A549 (cell line): Measurements from ENCODE around the gene CTBP2. TPM values are rescaled to one million over a fixed set of nuclear protein-coding genes. Genes with fewer than 3 reads are reported as not detected.

Experiments
- ATAC-seq, 2 experiments: fragments of 200-7000 bp in 1 of 2; fragments of >200 bp in 1 of 2; cut with Nextera tagmentation in 1 of 2; cut with Tn5 transposase in 1 of 2; 3 replicates each; pipeline versions ENCODE4 v1.8.0 to v1.9.1; 2018 to 2020; ENCODE audit warnings: mild to moderate bottlenecking in 1 of 2, moderate library complexity in 1 of 2
- CTCF ChIA-PET: fragments of 300-600 bp; sonication (Branson Sonifier 250); formaldehyde crosslinking; extraction: SDS; loops from one replicate; lab custom pipeline; 2021; ENCODE audit warnings: antibody characterized with exemption, inconsistent platforms; lab: Yijun Ruan, JAX
- POLR2A ChIA-PET: fragments of 350-600 bp; formaldehyde crosslinking; extraction: SDS; loops from one replicate; lab custom pipeline; 2021; ENCODE audit warnings: antibody characterized with exemption, inconsistent platforms; lab: Yijun Ruan, JAX
- DNase-seq, 2 experiments: peaks; one replicate each; pipeline versions ENCODE4 v3.0.0 to v3.0.0-alpha.2; 2011 to 2016; ENCODE audit warnings: low read depth in 1 of 2, low spot score in 1 of 2
- FAIRE-seq: peaks from 2 replicates; lab custom pipeline; 2011; peaks lifted over from hg19 to GRCh38; lab: Jason Lieb, UNC
- H3K27ac ChIP-seq, 2 experiments: fragments of >200 bp; sonication (Bioruptor Twin); formaldehyde crosslinking; 3 replicates each; pipeline ENCODE4 v1.5.1; 2016 to 2017
- H3K4me1 ChIP-seq: fragments of >200 bp; sonication (Bioruptor Twin); formaldehyde crosslinking; 3 replicates; pipeline ENCODE4 v1.6.1; 2016
- H3K4me2 ChIP-seq: fragments of >200 bp; sonication (Bioruptor Twin); formaldehyde crosslinking; 3 replicates; pipeline ENCODE4 v1.6.1; 2016
- H3K4me3 ChIP-seq: fragments of >200 bp; sonication (Bioruptor Twin); formaldehyde crosslinking; 3 replicates; pipeline ENCODE4 v1.5.1; 2016
- H3K9me3 ChIP-seq: fragments of >200 bp; sonication (Bioruptor Twin); formaldehyde crosslinking; 3 replicates; pipeline ENCODE4 v1.6.1; 2016
- ATOH8 ChIP-seq: fragments of 250-450 bp; sonication (Bioruptor Pico); IDR thresholded peaks from 2 replicates; pipeline ENCODE4 v1.5.0; 2020; ENCODE audit warnings: low read depth, mild to moderate bottlenecking, moderate library complexity
- BCL3 ChIP-seq: fragments of >200 bp; sonication (Bioruptor Twin); formaldehyde crosslinking; IDR thresholded peaks from 3 replicates; pipeline ENCODE4 v1.6.1; 2016
- CEBPB ChIP-seq, 2 experiments: fragments of >200 bp in 1 of 2; sonication (Bioruptor Twin) in 1 of 2; formaldehyde crosslinking in 1 of 2; IDR thresholded peaks; 2 replicates each; pipeline ENCODE4 v1.6.1; 2012 to 2016
- CHD2 ChIP-seq: fragments of 150-350 bp; IDR thresholded peaks from 2 replicates; pipeline ENCODE4 v1.6.1; 2014; ENCODE audit warnings: low read length; ENCODE audit not compliant: partially characterized antibody
- CHD4 ChIP-seq: fragments of 200-600 bp; sonication (generic); IDR thresholded peaks from 2 replicates; pipeline ENCODE4 v1.6.1; 2016; ENCODE audit warnings: antibody characterized with exemption, mild to moderate bottlenecking, borderline replicate concordance
- EHF ChIP-seq: fragments of 250-450 bp; sonication (Bioruptor Pico); IDR thresholded peaks from 2 replicates; pipeline ENCODE4 v1.5.0; 2020; ENCODE audit warnings: mild to moderate bottlenecking
- ELK1 ChIP-seq: fragments of 150-350 bp; IDR thresholded peaks from 2 replicates; pipeline ENCODE4 v1.6.1; 2014; ENCODE audit warnings: low read depth, mild to moderate bottlenecking, low read length
- EP300 ChIP-seq, 2 experiments: fragments of >200 bp; sonication (Bioruptor Twin); formaldehyde crosslinking; IDR thresholded peaks; 2 replicates in 1 of 2; 3 replicates in 1 of 2; pipeline ENCODE4 v1.6.1; 2016 to 2017
- ESRRA ChIP-seq: fragments of 150-350 bp; IDR thresholded peaks from 2 replicates; pipeline ENCODE4 v1.6.1; 2014; ENCODE audit warnings: mild to moderate bottlenecking, low read length, borderline replicate concordance
- HDAC2 ChIP-seq: fragments of 200-600 bp; sonication (generic); IDR thresholded peaks from 2 replicates; pipeline ENCODE4 v1.6.1; 2016
- HOXA7 ChIP-seq: fragments of 250-450 bp; sonication (Bioruptor Pico); IDR thresholded peaks from 2 replicates; pipeline ENCODE4 v1.5.0; 2020; ENCODE audit warnings: mild to moderate bottlenecking, moderate library complexity
- HOXB13 ChIP-seq: fragments of 250-450 bp; sonication (Bioruptor Pico); IDR thresholded peaks from 2 replicates; pipeline ENCODE4 v1.5.0; 2020; ENCODE audit warnings: low read depth, mild to moderate bottlenecking, moderate library complexity
- HOXB5 ChIP-seq: fragments of 250-450 bp; sonication (Bioruptor Pico); IDR thresholded peaks from 2 replicates; pipeline ENCODE4 v1.5.0; 2020; ENCODE audit warnings: mild to moderate bottlenecking, moderate library complexity
- JUNB ChIP-seq: fragments of >200 bp; sonication (Bioruptor Twin); formaldehyde crosslinking; IDR thresholded peaks from 2 replicates; pipeline ENCODE4 v1.6.1; 2016
- KDM5A ChIP-seq: fragments of 200-600 bp; sonication (generic); IDR thresholded peaks from 2 replicates; pipeline ENCODE4 v1.6.1; 2016; ENCODE audit warnings: antibody characterized with exemption, mild to moderate bottlenecking
- MAFK ChIP-seq: fragments of 450-650 bp; IDR thresholded peaks from 2 replicates; pipeline ENCODE4 v1.6.1; 2014; ENCODE audit not compliant: partially characterized antibody
- MAZ ChIP-seq: fragments of 150-350 bp; IDR thresholded peaks from 2 replicates; pipeline ENCODE4 v1.6.1; 2014; ENCODE audit warnings: antibody characterized with exemption, low read depth, low read length, borderline replicate concordance
- MYC ChIP-seq: IDR thresholded peaks from 2 replicates; pipeline ENCODE4 v1.6.1; 2012; ENCODE audit warnings: mild to moderate bottlenecking, inconsistent platforms, low read length, improper control_type of control experiment, borderline replicate concordance
- NFE2L2 ChIP-seq: fragments of 150-350 bp; conservative IDR thresholded peaks from 2 replicates; pipeline ENCODE4 v1.6.1; 2014; ENCODE audit warnings: low read length
- NPAS2 ChIP-seq: fragments of 250-450 bp; sonication (Bioruptor Pico); IDR thresholded peaks from 2 replicates; pipeline ENCODE4 v1.8.0; 2022; ENCODE audit warnings: mild to moderate bottlenecking, moderate library complexity, borderline replicate concordance
- NR3C1 ChIP-seq: fragments of >200 bp; sonication (Bioruptor Twin); formaldehyde crosslinking; IDR thresholded peaks from 3 replicates; pipeline ENCODE4 v1.6.1; 2017
- POLR2A ChIP-seq: IDR thresholded peaks from 2 replicates; pipeline ENCODE4 v1.6.1; 2012; ENCODE audit warnings: mild to moderate bottlenecking, low read length
- RCOR1 ChIP-seq: fragments of 150-350 bp; IDR thresholded peaks from 2 replicates; pipeline ENCODE4 v1.6.1; 2014; ENCODE audit warnings: antibody characterized with exemption, low read length, low read depth
- RNF2 ChIP-seq: fragments of 200-600 bp; sonication (generic); IDR thresholded peaks from 2 replicates; pipeline ENCODE4 v1.6.1; 2016; ENCODE audit warnings: low read depth, mild to moderate bottlenecking, antibody characterized with exemption, moderate library complexity, borderline replicate concordance
- USF2 ChIP-seq: fragments of 450-650 bp; IDR thresholded peaks from 2 replicates; pipeline ENCODE4 v1.6.1; 2014; ENCODE audit warnings: antibody characterized with exemption
- WGBS: methylation state at CpG from one replicate; pipeline ENCODE4 v1.1.6; 2017; ENCODE audit errors: missing lambda C conversion rate; 5-methylcytosine and 5-hydroxymethylcytosine counted together
- polyA plus RNA-seq, 4 experiments: library from polyadenylated mRNA; depleted of rRNA in 3 of 4; stranded (reverse); fragments of >200 nt; fragmentation: RNase III in 1 of 4; extraction: RNeasy Plus Mini Kit Qiagen cat#74134 plus additional on column Dnase treatment in 1 of 4; gene quantifications; 2 replicates in 3 of 4; 3 replicates in 1 of 4; pipeline ENCODE4 v1.2.3, GENCODE V29; 2011 to 2017

The CTBP2 gene
- polyA plus RNA-seq, 2 of the 4 experiments (the other 2 are of a cell fraction) = 74.9 to 78.9 TPM

GRCh38 chr10:125020386-125020785 lies 140.0 kb downstream of the CTBP2 start (continued):
- no peak for TF ChIP-seq CEBPB (IDR thresholded peaks at IDR 0.05)
- TF ChIP-seq ESRRA = no peak
- TF ChIP-seq MAZ = no peak
- TF ChIP-seq HDAC2 = no peak
- TF ChIP-seq EP300 (IDR thresholded peaks at IDR 0.05) = no peak

GRCh38 chr10:125018576-125019143 lies 141.7 kb downstream of the CTBP2 start:
- Histone ChIP-seq H3K27ac (no peak overlapping the region), H3K9me3 (no peaks in the 10 kb centered on the region), H3K4me1 (no peaks in the 10 kb centered on the region), H3K4me3 (no peak overlapping the region), H3K4me2 (no peak overlapping the region)
- DNase-seq (no peak), FAIRE-seq (no peak), ATAC-seq (no peak)
- TF ChIP-seq MYC (no peak), USF2 (no peak), HOXB13 (CRISPR knock-in tag) (no peak), EHF (CRISPR knock-in tag) (no peak), HOXB5 (CRISPR knock-in tag) (no peak)
- WGBS = 94% methylated on average over 9 of the region's 9 CpGs
- ChIA-PET POLR2A (no interaction called here), CTCF (interaction anchor here (1.7 kb wide), 1 partner anchor 30 kb away, joined by 10 read pairs; no protein-coding TSS in a partner anchor)

- Histone ChIP-seq H3K4me3 (no peak overlapping the region), H3K4me2 (no peak overlapping the region), H3K9me3 (no peaks in the 10 kb centered on the region), H3K27ac (no peak overlapping the region), H3K4me1 (no peaks in the 10 kb centered on the region)
- FAIRE-seq = no peak
- no peak for ATAC-seq
- TF ChIP-seq ATOH8 = no peak
- no peak for TF ChIP-seq HOXA7 (CRISPR knock-in tag)
- no peak for TF ChIP-seq ELK1
- TF ChIP-seq NPAS2 (CRISPR knock-in tag) = no peak
- CTCF ChIA-PET = interaction anchor here (1.0 to 1.6 kb wide), 3 partner anchors 23 to 30 kb away, joined by 3 to 5 read pairs (median 3); no protein-coding TSS in a partner anchor
- DNase-seq = no peak
- 90% methylated on average over 12 of the region's 12 CpGs for WGBS
- POLR2A ChIA-PET = no interaction called here
Observed at GRCh38 chr10:125017547-125018298, 142.6 kb downstream of the CTBP2 start.

GRCh38 chr10:125016611-125017202 lies 143.7 kb downstream of the CTBP2 start:
- ChIA-PET CTCF (interaction anchor here (1.0 to 1.6 kb wide), 3 partner anchors 22 to 31 kb away, joined by 3 to 5 read pairs (median 3); no protein-coding TSS in a partner anchor), POLR2A (no interaction called here)
- FAIRE-seq (no peak), DNase-seq (no peak), ATAC-seq (no peak)
- Histone ChIP-seq H3K4me1 (no peaks in the 10 kb centered on the region), H3K9me3 (no peaks in the 10 kb centered on the region), H3K4me3 (no peak overlapping the region), H3K4me2 (no peak overlapping the region), H3K27ac (no peak overlapping the region)
- 89% methylated on average over 14 of the region's 14 CpGs for WGBS
- TF ChIP-seq MAFK (no peak), NFE2L2 (no peak), HOXB13 (CRISPR knock-in tag) (no peak), RNF2 (no peak), RCOR1 (no peak), NR3C1 (no peak), JUNB (no peak), BCL3 (no peak), CHD2 (no peak), ATOH8 (no peak), KDM5A (no peak), POLR2A (no peak), USF2 (no peak), CHD4 (no peak)
